LNCAP (cell line): Measurements from ENCODE around the gene CYBRD1.

Source experiments
- CTCF ChIP-seq: fragments of 450-650 bp; IDR thresholded peaks from 2 replicates; pipeline ENCODE4 v1.5.1; 2017; ENCODE audit warnings: mild to moderate bottlenecking

CYBRD1 gene

GRCh38 chr2:171531291-171531690 lies 9.0 kb downstream of the CYBRD1 start:
- no peak for TF ChIP-seq CTCF

GRCh38 chr2:171531836-171532450 lies 9.7 kb downstream of the CYBRD1 start:
- no peak for TF ChIP-seq CTCF

GRCh38 chr2:171533331-171533730 lies 11.1 kb downstream of the CYBRD1 start:
- TF ChIP-seq CTCF: no peak

- no peak for TF ChIP-seq CTCF
These were observed 18.2 kb downstream of the CYBRD1 start for GRCh38 chr2:171540437-171540836.

- peak; percentile 47; the same call in 1 of the 2 replicates for TF ChIP-seq CTCF
These were observed 19.1 kb downstream of the CYBRD1 start for GRCh38 chr2:171541202-171541887.

- no peak for TF ChIP-seq CTCF
These were observed 22.8 kb downstream of the CYBRD1 start for GRCh38 chr2:171545086-171545485.

- no peak for TF ChIP-seq CTCF
These were observed 25.0 kb downstream of the CYBRD1 start for GRCh38 chr2:171547256-171547655.

GRCh38 chr2:171547720-171548119 lies 25.4 kb downstream of the CYBRD1 start:
- TF ChIP-seq CTCF: no peak
